ENCODE results near the gene KIF5B.
"Not testable (repeated sequence)": the region's sequence is repeated elsewhere in the genome, so short reads cannot be mapped to it uniquely, and the experiment has no call there.

- not testable (repeated sequence) for TF ChIP-seq POLR2A (IDR thresholded peaks at IDR 0.05; ENCODE audit: low read length); GATA1 (IDR thresholded peaks at IDR 0.05; ENCODE audit: low read depth, low read length)
These were observed 2.8 kb downstream of the KIF5B start for GRCh38 chr10:32053392-32053791.

Measured in erythroblast (primary cell).